AG10803 (cell line): ENCODE measurements around the gene CMC2.
A peak's percentile ranks its signal among the peaks of the same experiment; 100 is the strongest.

Experiments used
- DNase-seq: peaks from one replicate; pipeline ENCODE4 v3.0.0; 2010; ENCODE audit warnings: low read depth
- H3K4me3 ChIP-seq: 2 replicates; pipeline ENCODE4 v1.5.1; 2011; ENCODE audit warnings: mild to moderate bottlenecking, low read length, control low read depth
- CTCF ChIP-seq: conservative IDR thresholded peaks from 2 replicates; pipeline ENCODE4 v1.5.1; 2011; ENCODE audit warnings: mild to moderate bottlenecking, low read length, control low read depth, inconsistent platforms

CMC2 gene

GRCh38 chr16:81006813-81007695 lies at the start of gene CMC2, which contains the start of gene CENPN:
CMC2 (minus strand) TSS chr16:81006885; CDS start chr16:80997394, 9,491 bp downstream.
CENPN (plus strand) TSS chr16:81007214; CDS start chr16:81011940, 4,726 bp downstream.
- DNase-seq: peak; percentile 100
- TF ChIP-seq CTCF: peak; percentile 39
- H3K4me3 ChIP-seq: peak within 1 kb of the TSS; percentile 94

- H3K4me3 ChIP-seq: no peak overlapping the region
- TF ChIP-seq CTCF: no peak
- no peak for DNase-seq
Measured at GRCh38 chr16:81053761-81054160, 47.1 kb upstream of the CMC2 start.

- TF ChIP-seq CTCF: no peak
Measured at GRCh38 chr16:81042821-81043220, 36.1 kb upstream of the CMC2 start.

GRCh38 chr16:81041696-81042095 lies 35.0 kb upstream of the CMC2 start:
- no peak overlapping the region for H3K4me3 ChIP-seq
- no peak for TF ChIP-seq CTCF
- DNase-seq: no peak

More at GRCh38 chr16:81042821-81043220, 36.1 kb upstream of the CMC2 start:
- H3K4me3 ChIP-seq: no peak overlapping the region
- DNase-seq: no peak

GRCh38 chr16:81040842-81041241 lies 34.2 kb upstream of the CMC2 start:
- no peak for TF ChIP-seq CTCF
- H3K4me3 ChIP-seq: no peak overlapping the region
- peak; percentile 46 for DNase-seq

GRCh38 chr16:81040131-81040530 lies 33.4 kb upstream of the CMC2 start:
- H3K4me3 ChIP-seq: no peak overlapping the region
- no peak for DNase-seq
- no peak for TF ChIP-seq CTCF
